ENCODE measurements around the gene ERCC6. TPM values are rescaled to one million over a fixed set of nuclear protein-coding genes. Genes with fewer than 3 reads are reported as not detected.

Gene ERCC6
- polyA plus RNA-seq, 1 of the 3 experiments (the other 2 are of a cell fraction): 4.5 TPM

DNA sequence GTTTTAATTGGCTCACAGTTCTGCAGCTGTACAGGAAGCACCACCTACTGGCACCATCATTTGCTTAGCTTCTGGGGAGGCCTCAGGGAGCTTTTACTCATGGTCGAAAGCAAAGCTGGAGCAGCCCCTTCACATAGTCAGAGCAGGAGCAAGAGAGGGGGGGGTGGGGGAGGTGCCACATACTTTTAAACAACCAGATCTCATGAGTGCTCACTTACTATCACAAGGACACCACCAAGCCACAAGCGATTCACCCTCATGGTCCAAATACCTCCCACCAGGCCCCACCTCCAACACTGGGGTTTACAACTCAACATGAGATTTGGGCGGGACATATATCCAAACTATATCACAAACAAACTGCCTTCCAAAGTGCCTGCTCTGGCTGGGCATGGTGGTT is 39.5 kb upstream of the ERCC6 start:
- H3K4me2 ChIP-seq: no peak overlapping the region
- 78% methylated on average over 3 of the region's 3 CpGs for WGBS (ENCODE audit: low lambda C conversion rate)
- no peaks in the 10 kb centered on the region for H4K20me1 ChIP-seq (ENCODE audit: insufficient read depth)
- POLR2A ChIA-PET: no interaction called here
- H2AFZ ChIP-seq (ENCODE audit: low read depth): no peak overlapping the region
- H3K9ac ChIP-seq: no peak overlapping the region
- no peaks in the 10 kb centered on the region for H3K36me3 ChIP-seq (replicated peaks in 1 of 2; ENCODE audit: control insufficient read depth in 1 of 2, insufficient read depth in 2 of 2, low read length in 1 of 2)
- no peaks in the 10 kb centered on the region for H3K9me3 ChIP-seq
- TF ChIP-seq JUND (IDR thresholded peaks at IDR 0.05): no peak
- no peak for TF ChIP-seq POLR2AphosphoS5 (IDR thresholded peaks at IDR 0.05; ENCODE audit: low read depth, low read length)
- TF ChIP-seq, protein P1, sequence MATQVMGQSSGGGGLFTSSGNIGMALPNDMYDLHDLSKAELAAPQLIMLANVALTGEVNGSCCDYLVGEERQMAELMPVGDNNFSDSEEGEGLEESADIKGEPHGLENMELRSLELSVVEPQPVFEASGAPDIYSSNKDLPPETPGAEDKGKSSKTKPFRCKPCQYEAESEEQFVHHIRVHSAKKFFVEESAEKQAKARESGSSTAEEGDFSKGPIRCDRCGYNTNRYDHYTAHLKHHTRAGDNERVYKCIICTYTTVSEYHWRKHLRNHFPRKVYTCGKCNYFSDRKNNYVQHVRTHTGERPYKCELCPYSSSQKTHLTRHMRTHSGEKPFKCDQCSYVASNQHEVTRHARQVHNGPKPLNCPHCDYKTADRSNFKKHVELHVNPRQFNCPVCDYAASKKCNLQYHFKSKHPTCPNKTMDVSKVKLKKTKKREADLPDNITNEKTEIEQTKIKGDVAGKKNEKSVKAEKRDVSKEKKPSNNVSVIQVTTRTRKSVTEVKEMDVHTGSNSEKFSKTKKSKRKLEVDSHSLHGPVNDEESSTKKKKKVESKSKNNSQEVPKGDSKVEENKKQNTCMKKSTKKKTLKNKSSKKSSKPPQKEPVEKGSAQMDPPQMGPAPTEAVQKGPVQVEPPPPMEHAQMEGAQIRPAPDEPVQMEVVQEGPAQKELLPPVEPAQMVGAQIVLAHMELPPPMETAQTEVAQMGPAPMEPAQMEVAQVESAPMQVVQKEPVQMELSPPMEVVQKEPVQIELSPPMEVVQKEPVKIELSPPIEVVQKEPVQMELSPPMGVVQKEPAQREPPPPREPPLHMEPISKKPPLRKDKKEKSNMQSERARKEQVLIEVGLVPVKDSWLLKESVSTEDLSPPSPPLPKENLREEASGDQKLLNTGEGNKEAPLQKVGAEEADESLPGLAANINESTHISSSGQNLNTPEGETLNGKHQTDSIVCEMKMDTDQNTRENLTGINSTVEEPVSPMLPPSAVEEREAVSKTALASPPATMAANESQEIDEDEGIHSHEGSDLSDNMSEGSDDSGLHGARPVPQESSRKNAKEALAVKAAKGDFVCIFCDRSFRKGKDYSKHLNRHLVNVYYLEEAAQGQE (IDR thresholded peaks at IDR 0.05; ENCODE audit: low read depth, low read length): no peak
- no peak for TF ChIP-seq NRF1 (IDR thresholded peaks at IDR 0.05; ENCODE audit: low read depth, low read length)
- TF ChIP-seq CHD2 (IDR thresholded peaks at IDR 0.05; ENCODE audit: low read length, partially characterized antibody): no peak
- no peak for TF ChIP-seq SMC3 (IDR thresholded peaks at IDR 0.05; ENCODE audit: low read depth, low read length)
- no peak for TF ChIP-seq FOXM1 (IDR thresholded peaks at IDR 0.05; ENCODE audit: low read depth)
- no peak for TF ChIP-seq GABPA (IDR thresholded peaks at IDR 0.05; ENCODE audit: low read depth)
- TF ChIP-seq FOSL2 (IDR thresholded peaks at IDR 0.05; ENCODE audit: borderline replicate concordance, low read depth): no peak
- TF ChIP-seq RCOR1 (IDR thresholded peaks at IDR 0.05; ENCODE audit: low read length): no peak
- TF ChIP-seq, protein P2, sequence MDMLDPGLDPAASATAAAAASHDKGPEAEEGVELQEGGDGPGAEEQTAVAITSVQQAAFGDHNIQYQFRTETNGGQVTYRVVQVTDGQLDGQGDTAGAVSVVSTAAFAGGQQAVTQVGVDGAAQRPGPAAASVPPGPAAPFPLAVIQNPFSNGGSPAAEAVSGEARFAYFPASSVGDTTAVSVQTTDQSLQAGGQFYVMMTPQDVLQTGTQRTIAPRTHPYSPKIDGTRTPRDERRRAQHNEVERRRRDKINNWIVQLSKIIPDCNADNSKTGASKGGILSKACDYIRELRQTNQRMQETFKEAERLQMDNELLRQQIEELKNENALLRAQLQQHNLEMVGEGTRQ (IDR thresholded peaks at IDR 0.05; ENCODE audit: borderline replicate concordance, low read depth, low read length): no peak
- no peak for TF ChIP-seq MXI1 (IDR thresholded peaks at IDR 0.05; ENCODE audit: low read depth, low read length)
- TF ChIP-seq RAD21 (IDR thresholded peaks at IDR 0.05; ENCODE audit: low read length): no peak
- TF ChIP-seq TCF12 (IDR thresholded peaks at IDR 0.05): no peak
- TF ChIP-seq, protein P3, sequence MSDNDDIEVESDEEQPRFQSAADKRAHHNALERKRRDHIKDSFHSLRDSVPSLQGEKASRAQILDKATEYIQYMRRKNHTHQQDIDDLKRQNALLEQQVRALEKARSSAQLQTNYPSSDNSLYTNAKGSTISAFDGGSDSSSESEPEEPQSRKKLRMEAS (IDR thresholded peaks at IDR 0.05; ENCODE audit: low read depth): no peak
- TF ChIP-seq, protein P4, sequence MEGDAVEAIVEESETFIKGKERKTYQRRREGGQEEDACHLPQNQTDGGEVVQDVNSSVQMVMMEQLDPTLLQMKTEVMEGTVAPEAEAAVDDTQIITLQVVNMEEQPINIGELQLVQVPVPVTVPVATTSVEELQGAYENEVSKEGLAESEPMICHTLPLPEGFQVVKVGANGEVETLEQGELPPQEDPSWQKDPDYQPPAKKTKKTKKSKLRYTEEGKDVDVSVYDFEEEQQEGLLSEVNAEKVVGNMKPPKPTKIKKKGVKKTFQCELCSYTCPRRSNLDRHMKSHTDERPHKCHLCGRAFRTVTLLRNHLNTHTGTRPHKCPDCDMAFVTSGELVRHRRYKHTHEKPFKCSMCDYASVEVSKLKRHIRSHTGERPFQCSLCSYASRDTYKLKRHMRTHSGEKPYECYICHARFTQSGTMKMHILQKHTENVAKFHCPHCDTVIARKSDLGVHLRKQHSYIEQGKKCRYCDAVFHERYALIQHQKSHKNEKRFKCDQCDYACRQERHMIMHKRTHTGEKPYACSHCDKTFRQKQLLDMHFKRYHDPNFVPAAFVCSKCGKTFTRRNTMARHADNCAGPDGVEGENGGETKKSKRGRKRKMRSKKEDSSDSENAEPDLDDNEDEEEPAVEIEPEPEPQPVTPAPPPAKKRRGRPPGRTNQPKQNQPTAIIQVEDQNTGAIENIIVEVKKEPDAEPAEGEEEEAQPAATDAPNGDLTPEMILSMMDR (IDR thresholded peaks at IDR 0.05): no peak
- no peak for TF ChIP-seq FOXJ3 (CRISPR knock-in tag; IDR thresholded peaks at IDR 0.05)
- DNase-seq: no peak
- no peaks in the 10 kb centered on the region for H3K27me3 ChIP-seq (ENCODE audit: insufficient read depth)
- no peaks in the 10 kb centered on the region; a peak in 1 of 4 replicates for H3K4me1 ChIP-seq (ENCODE audit: control insufficient read depth in 1 of 2, insufficient read depth in 2 of 2, low read depth in 1 of 2, low read length in 1 of 2)
- CTCF ChIA-PET: interaction anchor here (1.8 kb wide), 1 partner anchor 16 kb away, joined by 8 read pairs; no protein-coding TSS in a partner anchor
- no peak overlapping the region for H3K27ac ChIP-seq (ENCODE audit: low read depth in 2 of 2, low read length in 1 of 2)
- H3F3A ChIP-seq (replicated peaks; ENCODE audit: insufficient read depth): no peaks in the 10 kb centered on the region
- H3K79me2 ChIP-seq (ENCODE audit: insufficient read depth): no peaks in the 10 kb centered on the region
- H3K9me2 ChIP-seq: no peaks in the 10 kb centered on the region
- no peak overlapping the region for H3K4me3 ChIP-seq (ENCODE audit: low read depth in 2 of 2, low read length in 1 of 2)

Data from SK-N-SH (cell line).